Breast epithelium (tissue), 4 donors: ENCODE measurements around the gene SHC1. TPM values are rescaled to one million over a fixed set of nuclear protein-coding genes. Genes with fewer than 3 reads are reported as not detected.
A peak's percentile ranks its signal among the peaks of the same experiment; 100 is the strongest.

Experiments
- DNase-seq, 2 donors: peaks; one replicate each; pipeline ENCODE4 v3.0.0-alpha.2; 2019; ENCODE audit warnings: low spot score in 2 of 2
- H3K27ac ChIP-seq, 2 donors: fragments of 200-600 bp; sonication (generic) in 1 of 2; one replicate each; pipeline ENCODE4 v1.5.1; 2016 to 2019; ENCODE audit warnings: mild to moderate bottlenecking in 1 of 2
- H3K27me3 ChIP-seq, 2 donors: fragments of 200-600 bp; sonication (generic) in 1 of 2; one replicate each; pipeline versions ENCODE4 v1.5.1 to v1.6.0; 2017 to 2019; ENCODE audit warnings: control low read depth in 1 of 2, mild to moderate bottlenecking in 1 of 2
- H3K36me3 ChIP-seq: fragments of 200-600 bp; one replicate; pipeline ENCODE4 v1.5.1; 2019
- H3K4me1 ChIP-seq, 2 donors: fragments of 200-600 bp; sonication (generic); one replicate each; pipeline ENCODE4 v1.5.1; 2016 to 2019; ENCODE audit warnings: control low read depth in 1 of 2
- H3K4me3 ChIP-seq, 3 donors: fragments of 200-600 bp; sonication (generic); 1 replicate in 2 of 3; 2 replicates in 1 of 3; pipeline ENCODE4 v1.5.1; 2016 to 2019; ENCODE audit warnings: mild to moderate bottlenecking in 3 of 3, moderate library complexity in 2 of 3
- H3K9me3 ChIP-seq, 2 donors: fragments of 200-600 bp; sonication (generic) in 1 of 2; one replicate each; pipeline ENCODE4 v1.5.1; 2016 to 2019; ENCODE audit warnings: control low read depth in 1 of 2
- CTCF ChIP-seq, 3 donors: fragments of 450-650 bp; IDR thresholded peaks; one replicate each; pipeline ENCODE4 v1.5.1; 2016 to 2017; ENCODE audit warnings: antibody characterized with exemption in 3 of 3, mild to moderate bottlenecking in 3 of 3, moderate library complexity in 3 of 3
- POLR2A ChIP-seq: fragments of 450-650 bp; IDR thresholded peaks from one replicate; pipeline ENCODE4 v1.6.1; 2016; ENCODE audit warnings: antibody characterized with exemption, mild to moderate bottlenecking, moderate library complexity
- POLR2AphosphoS5 ChIP-seq, 3 donors: sonication (generic); formaldehyde crosslinking; IDR thresholded peaks; one replicate each; pipeline ENCODE4 v1.6.1; 2017; ENCODE audit warnings: antibody characterized with exemption in 3 of 3
- intact Hi-C: fragments of 100-400 bp; cut with DNase I; formaldehyde crosslinking; loops from one replicate; pipeline ENCODE4 v1.15.1; 2023; ENCODE audit warnings: low total_unique reads
- total RNA-seq, 3 donors: library from RNA; depleted of rRNA; stranded (reverse); fragments of >200 nt; gene quantifications; one replicate each; pipeline ENCODE4 v1.1.0, GENCODE V29; 2016

Gene SHC1
- total RNA-seq, 3 donors from 2014 or later: 94.4 to 177 (median 134) TPM

GRCh38 chr1:154937085-154937987 lies 33.2 kb downstream of the SHC1 start:
- peak overlapping the region; percentile 97 to 98 for H3K27ac ChIP-seq
- intact Hi-C loops: loop anchor here (10.0 kb wide), 1 partner anchor 383 kb away; the partner anchor contains the start of gene UBE2Q1
- H3K4me1 ChIP-seq: peaks cover 0 to 7% of the 10 kb centered on the region in 2 donors
- H3K27me3 ChIP-seq: no peaks in the 10 kb centered on the region
- TF ChIP-seq CTCF (IDR thresholded peaks at IDR 0.05) (peak; percentile 24 to 69 (median 35)), POLR2AphosphoS5 (IDR thresholded peaks at IDR 0.05) (peak; percentile 77 to 89 (median 82)), POLR2A (no peak)
- no peaks in the 10 kb centered on the region for H3K9me3 ChIP-seq
- peak overlapping the region; percentile 67 to 75 (median 69) for H3K4me3 ChIP-seq
- no peaks in the 10 kb centered on the region for H3K36me3 ChIP-seq
- peak; percentile 89 to 90 for DNase-seq

GRCh38 chr1:154936555-154937084 lies 33.9 kb downstream of the SHC1 start, which contains the start of gene PMVK:
Gene PMVK (minus strand): TSS chr1:154936719. CDS start chr1:154936685, 34 bp downstream.
- DNase-seq: peak; percentile 95 to 97
- Histone ChIP-seq H3K27me3 (no peaks in the 10 kb centered on the region), H3K4me3 (peak within 1 kb of the TSS; percentile 67 to 75 (median 69)), H3K27ac (peak within 1 kb of the TSS; percentile 97 to 98), H3K36me3 (no peaks in the 10 kb centered on the region), H3K4me1 (peaks cover 0 to 9% of the 10 kb centered on the region in 2 donors), H3K9me3 (no peaks in the 10 kb centered on the region)
- TF ChIP-seq POLR2A (no peak), CTCF (IDR thresholded peaks at IDR 0.05) (peak in 2 of 3 donors; percentile 10 to 25), POLR2AphosphoS5 (IDR thresholded peaks at IDR 0.05) (peak; percentile 84 to 89 (median 85))
- intact Hi-C loops: loop anchor here (10.0 kb wide), 1 partner anchor 382 kb away; the partner anchor contains the start of gene UBE2Q1

GRCh38 chr1:154935749-154936554 lies 34.6 kb downstream of the SHC1 start:
- Histone ChIP-seq H3K27ac (peak overlapping the region; percentile 97 to 98), H3K36me3 (no peaks in the 10 kb centered on the region), H3K4me1 (peaks cover 0 to 9% of the 10 kb centered on the region in 2 donors), H3K27me3 (no peaks in the 10 kb centered on the region), H3K4me3 (peak overlapping the region; percentile 67 to 75 (median 69)), H3K9me3 (no peaks in the 10 kb centered on the region)
- intact Hi-C loops: loop anchor here (10.0 kb wide), 1 partner anchor 381 kb away; the partner anchor contains the start of gene UBE2Q1
- no peak for DNase-seq
- TF ChIP-seq POLR2A (no peak), POLR2AphosphoS5 (IDR thresholded peaks at IDR 0.05) (no peak), CTCF (IDR thresholded peaks at IDR 0.05) (no peak)

GRCh38 chr1:154934358-154934948 lies 36.1 kb downstream of the SHC1 start:
- Histone ChIP-seq H3K36me3 (no peaks in the 10 kb centered on the region), H3K27ac (peak overlapping the region in 1 of 2 donors; percentile 7), H3K4me1 (peaks cover 0 to 9% of the 10 kb centered on the region in 2 donors), H3K4me3 (no peak overlapping the region), H3K9me3 (no peaks in the 10 kb centered on the region), H3K27me3 (no peaks in the 10 kb centered on the region)
- intact Hi-C loops: loop anchor here (10.0 kb wide), 1 partner anchor 380 kb away; the partner anchor contains the start of gene UBE2Q1
- no peak for TF ChIP-seq POLR2AphosphoS5 (IDR thresholded peaks at IDR 0.05)
- no peak for TF ChIP-seq CTCF (IDR thresholded peaks at IDR 0.05)
- TF ChIP-seq POLR2A: no peak
- no peak for DNase-seq
